HepG2 (cell line): Measurements from ENCODE around the gene CDK18. TPM values are rescaled to one million over a fixed set of nuclear protein-coding genes. Genes with fewer than 3 reads are reported as not detected.

Experiments
- ATAC-seq: fragments of 200-7000 bp; cut with Tn5 transposase; 3 replicates; pipeline ENCODE4 v1.9.1; 2020; ENCODE audit warnings: mild to moderate bottlenecking, moderate library complexity
- BruUV-seq: library from RNA; stranded (reverse); fragments of 400-500 nt; replicated peaks from 2 replicates; lab custom pipeline; 2021; lab: Mats Ljungman, UMichigan
- CTCF ChIA-PET: fragments of 300-600 bp; formaldehyde crosslinking; extraction: SDS; loops from one replicate; lab custom pipeline; 2021; ENCODE audit warnings: low total read pairs, inconsistent platforms, low intra/inter-chr PET ratio; lab: Yijun Ruan, JAX
- POLR2A ChIA-PET: fragments of 350-600 bp; sonication (Branson Sonifier 250); formaldehyde crosslinking; loops from one replicate; lab custom pipeline; 2020; ENCODE audit warnings: antibody characterized with exemption, inconsistent platforms; lab: Yijun Ruan, JAX
- DNase-seq: peaks from one replicate; pipeline ENCODE4 v3.0.0-alpha.2; 2015; ENCODE audit warnings: low spot score
- FAIRE-seq: peaks from 3 replicates; lab custom pipeline; 2011; peaks lifted over from hg19 to GRCh38; lab: Jason Lieb, UNC
- H2AFZ ChIP-seq: one replicate; pipeline ENCODE4 v1.6.1; 2011; ENCODE audit warnings: low read length, inconsistent platforms
- H3K27ac ChIP-seq: fragments of 300-600 bp; 3 replicates; pipeline ENCODE4 v1.8.0; 2011; ENCODE audit warnings: mixed run types, mild to moderate bottlenecking, mixed read lengths, low read length, inconsistent platforms; ENCODE audit not compliant: insufficient read depth; ENCODE audit errors: extremely low read length
- H3K27me3 ChIP-seq, 2 experiments: fragments of 200-600 bp in 1 of 2; 2 replicates in 1 of 2; 3 replicates in 1 of 2; pipeline versions ENCODE4 v1.6.0 to v1.8.0; 2011; ENCODE audit warnings: low read length in 2 of 2, mild to moderate bottlenecking in 2 of 2, moderate library complexity in 2 of 2, inconsistent platforms in 1 of 2; ENCODE audit not compliant: insufficient read depth in 2 of 2, control insufficient read depth in 1 of 2
- H3K36me3 ChIP-seq, 2 experiments: fragments of 200-600 bp in 1 of 2; replicated peaks in 1 of 2; 2 replicates in 1 of 2; 3 replicates in 1 of 2; pipeline versions ENCODE4 v1.5.1 to v1.8.0; 2011; ENCODE audit warnings: low read length in 2 of 2, inconsistent platforms in 1 of 2; ENCODE audit not compliant: insufficient read depth in 2 of 2, control insufficient read depth in 1 of 2
- H3K4me1 ChIP-seq: 2 replicates; pipeline ENCODE4 v1.5.1; 2012; ENCODE audit warnings: low read length, inconsistent platforms; ENCODE audit not compliant: insufficient read depth
- H3K4me2 ChIP-seq: 2 replicates; pipeline ENCODE4 v1.6.0; 2011; ENCODE audit warnings: low read depth, low read length, inconsistent platforms
- H3K4me3 ChIP-seq, 3 experiments: fragments of 200-600 bp in 1 of 3; sonication (generic), shearing (Covaris generic) in 1 of 3; replicated peaks in 1 of 3; 2 replicates each; pipeline ENCODE4 v1.5.1; 2011 to 2016; ENCODE audit warnings: low read length in 3 of 3, inconsistent platforms in 2 of 3, low read depth in 2 of 3, mild to moderate bottlenecking in 2 of 3, control low read depth in 1 of 3, mixed read lengths in 1 of 3; ENCODE audit not compliant: insufficient read depth in 1 of 3
- H3K79me2 ChIP-seq: one replicate; pipeline ENCODE4 v1.6.1; 2011; ENCODE audit warnings: low read length, inconsistent platforms; ENCODE audit not compliant: insufficient read depth
- H3K9ac ChIP-seq: 2 replicates; pipeline ENCODE4 v1.6.0; 2011; ENCODE audit warnings: mild to moderate bottlenecking, low read depth, low read length, inconsistent platforms; ENCODE audit not compliant: insufficient read depth
- H3K9me3 ChIP-seq: 2 replicates; pipeline ENCODE4 v1.5.1; 2012; ENCODE audit warnings: mild to moderate bottlenecking, low read length
- H4K20me1 ChIP-seq: 2 replicates; pipeline ENCODE4 v1.6.0; 2011; ENCODE audit warnings: inconsistent platforms, mild to moderate bottlenecking, low read length, moderate library complexity; ENCODE audit not compliant: insufficient read depth
- CREB1 ChIP-seq, 2 experiments: fragments of 450-650 bp in 1 of 2; IDR thresholded peaks; 2 replicates each; pipeline ENCODE4 v1.6.1; 2016 to 2017; ENCODE audit warnings: control low read depth in 1 of 2, mild to moderate bottlenecking in 1 of 2, missing compliant biosample characterization in 1 of 2, missing genetic modification characterization in 1 of 2
- ETV5 ChIP-seq: IDR thresholded peaks from 2 replicates; pipeline ENCODE4 v1.6.1; 2018; ENCODE audit warnings: missing biosample characterization, missing genetic modification reagents, inconsistent platforms, borderline replicate concordance
- HNRNPH1 ChIP-seq: fragments of 200-400 bp; formaldehyde crosslinking; optimal IDR thresholded peaks from 2 replicates; pipeline ENCODE3; 2017; ENCODE audit warnings: mild to moderate bottlenecking, low read depth, low read length
- JUND ChIP-seq: sonication (generic); formaldehyde crosslinking; IDR thresholded peaks from 2 replicates; pipeline ENCODE4 v1.8.0; 2022; ENCODE audit warnings: mild to moderate bottlenecking, missing genetic modification reagents
- MEIS1 ChIP-seq: sonication (generic); formaldehyde crosslinking; IDR thresholded peaks from 2 replicates; pipeline ENCODE4 v1.9.0; 2021; ENCODE audit warnings: mild to moderate bottlenecking, missing genetic modification reagents, moderate library complexity, borderline replicate concordance
- MXD4 ChIP-seq: IDR thresholded peaks from 2 replicates; pipeline ENCODE4 v1.6.1; 2016; ENCODE audit warnings: mild to moderate bottlenecking, missing biosample characterization, missing genetic modification reagents
- RARG ChIP-seq: sonication (generic); formaldehyde crosslinking; IDR thresholded peaks from 2 replicates; pipeline ENCODE4 v1.4.0; 2020; ENCODE audit warnings: low read depth, mild to moderate bottlenecking, missing genetic modification reagents
- SAFB2 ChIP-seq: sonication (generic); formaldehyde crosslinking; IDR thresholded peaks from 2 replicates; pipeline ENCODE4 v1.5.1; 2020; ENCODE audit warnings: missing genetic modification reagents, low read depth, mild to moderate bottlenecking, borderline replicate concordance
- SOX6 ChIP-seq, 2 experiments: fragments of 450-650 bp in 1 of 2; sonication (generic) in 1 of 2; formaldehyde crosslinking in 1 of 2; IDR thresholded peaks; 2 replicates each; pipeline versions ENCODE4 v1.4.0 to v1.6.1; 2017 to 2020; ENCODE audit warnings: antibody characterized with exemption in 1 of 2, mild to moderate bottlenecking in 1 of 2, missing genetic modification reagents in 1 of 2
- TEAD2 ChIP-seq: sonication (generic); formaldehyde crosslinking; IDR thresholded peaks from 2 replicates; pipeline ENCODE4 v1.9.0; 2021; ENCODE audit warnings: missing genetic modification reagents
- XBP1 ChIP-seq: sonication (generic); formaldehyde crosslinking; IDR thresholded peaks from 2 replicates; pipeline ENCODE4 v1.5.0; 2020; ENCODE audit warnings: missing genetic modification reagents
- ZNF136 ChIP-seq: sonication (generic); formaldehyde crosslinking; IDR thresholded peaks from 2 replicates; pipeline ENCODE4 v1.8.1; 2022; ENCODE audit warnings: low read depth, mild to moderate bottlenecking, moderate library complexity, missing genetic modification reagents
- ZNF274 ChIP-seq: sonication (generic); formaldehyde crosslinking; IDR thresholded peaks from 2 replicates; pipeline ENCODE4 v1.5.1; 2020; ENCODE audit warnings: mild to moderate bottlenecking, missing genetic modification reagents
- ZNF431 ChIP-seq: sonication (generic); formaldehyde crosslinking; IDR thresholded peaks from 2 replicates; pipeline ENCODE4 v1.9.0; 2022; ENCODE audit warnings: missing genetic modification reagents, low read depth, mild to moderate bottlenecking, borderline replicate concordance
- ZNF607 ChIP-seq: sonication (generic); formaldehyde crosslinking; IDR thresholded peaks from 2 replicates; pipeline ENCODE4 v1.5.1; 2020; ENCODE audit warnings: missing genetic modification reagents, mild to moderate bottlenecking, borderline replicate concordance
- ZNF781 ChIP-seq: sonication (generic); formaldehyde crosslinking; IDR thresholded peaks from 2 replicates; pipeline ENCODE4 v1.5.1; 2020; ENCODE audit warnings: borderline replicate concordance, mild to moderate bottlenecking, missing genetic modification reagents; ENCODE audit errors: not compliant biosample characterization
- WGBS: methylation state at CpG from one replicate; pipeline ENCODE4 v1.1.6; 2017; ENCODE audit warnings: low lambda C conversion rate; 5-methylcytosine and 5-hydroxymethylcytosine counted together
- in situ Hi-C: cut with HindIII; loops from 2 replicates; pipeline ENCODE4 v1.10.0; 2017; ENCODE audit warnings: low pct_unique_long_range_greater_than_20kb; ENCODE audit not compliant: extremely low pct_ligation_motif_present
- intact Hi-C: fragments of 100-400 bp; cut with micrococcal nuclease; formaldehyde crosslinking; loops from one replicate; pipeline ENCODE4 v1.10.0; 2022; ENCODE audit not compliant: unreplicated experiment
- polyA plus RNA-seq, 8 experiments: library from polyadenylated mRNA; depleted of rRNA in 3 of 8; stranded (reverse) in 7 of 8; unstranded in 1 of 8; fragments of >200 nt; fragmentation: Illumina TruSeq in 4 of 8; extraction: Trizol in 4 of 8; gene quantifications; 2 replicates each; pipeline versions ENCODE4 v1.2.1 to v1.2.3, GENCODE V29; 2011 to 2016; ENCODE audit warnings: low read depth in 4 of 8, missing spikeins in 1 of 8, mixed read lengths in 1 of 8; ENCODE audit not compliant: insufficient read depth in 1 of 8
- total RNA-seq, 5 experiments: library from RNA; depleted of rRNA; stranded (reverse); fragments of >200 nt; fragmentation: Illumina TruSeq; extraction: Trizol; gene quantifications; 2 replicates each; pipeline ENCODE4 v1.2.3, GENCODE V29; 2016; ENCODE audit warnings: low read depth in 1 of 5
- TF ChIP-seq, protein P1 (sequence below): sonication (generic); formaldehyde crosslinking; IDR thresholded peaks from 2 replicates; pipeline ENCODE4 v1.5.1; 2020; ENCODE audit warnings: mild to moderate bottlenecking, missing genetic modification reagents, moderate library complexity

The CDK18 gene
- total and polyA plus RNA-seq, 2 of the 13 experiments (the other 11 are each of a cell fraction or from before 2014, with no cell fraction given): 6.4 to 38.8 TPM

DNA sequence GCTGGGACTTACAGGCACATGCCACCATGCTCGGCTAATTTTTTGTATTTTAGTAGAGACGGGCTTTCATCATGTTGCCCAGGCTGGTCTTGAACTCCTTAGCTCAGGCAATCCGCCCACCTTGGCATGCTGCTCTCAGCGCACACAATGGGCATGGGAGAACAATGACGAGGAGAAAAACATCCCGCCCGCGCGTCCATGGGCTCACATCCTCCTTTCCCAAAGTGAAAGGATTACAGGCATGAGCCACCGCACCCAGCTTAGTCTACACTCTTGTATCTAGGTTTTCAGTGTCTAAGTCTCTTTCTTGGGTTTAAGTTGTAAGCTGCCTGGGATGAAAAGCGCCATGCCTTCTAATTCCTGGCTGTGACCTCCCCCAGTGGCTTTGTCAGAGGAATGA lies 37.9 kb downstream of the CDK18 start (continued):
- no peak for TF ChIP-seq TEAD2
- TF ChIP-seq, all 625 proteins: peak for 0

DNA sequence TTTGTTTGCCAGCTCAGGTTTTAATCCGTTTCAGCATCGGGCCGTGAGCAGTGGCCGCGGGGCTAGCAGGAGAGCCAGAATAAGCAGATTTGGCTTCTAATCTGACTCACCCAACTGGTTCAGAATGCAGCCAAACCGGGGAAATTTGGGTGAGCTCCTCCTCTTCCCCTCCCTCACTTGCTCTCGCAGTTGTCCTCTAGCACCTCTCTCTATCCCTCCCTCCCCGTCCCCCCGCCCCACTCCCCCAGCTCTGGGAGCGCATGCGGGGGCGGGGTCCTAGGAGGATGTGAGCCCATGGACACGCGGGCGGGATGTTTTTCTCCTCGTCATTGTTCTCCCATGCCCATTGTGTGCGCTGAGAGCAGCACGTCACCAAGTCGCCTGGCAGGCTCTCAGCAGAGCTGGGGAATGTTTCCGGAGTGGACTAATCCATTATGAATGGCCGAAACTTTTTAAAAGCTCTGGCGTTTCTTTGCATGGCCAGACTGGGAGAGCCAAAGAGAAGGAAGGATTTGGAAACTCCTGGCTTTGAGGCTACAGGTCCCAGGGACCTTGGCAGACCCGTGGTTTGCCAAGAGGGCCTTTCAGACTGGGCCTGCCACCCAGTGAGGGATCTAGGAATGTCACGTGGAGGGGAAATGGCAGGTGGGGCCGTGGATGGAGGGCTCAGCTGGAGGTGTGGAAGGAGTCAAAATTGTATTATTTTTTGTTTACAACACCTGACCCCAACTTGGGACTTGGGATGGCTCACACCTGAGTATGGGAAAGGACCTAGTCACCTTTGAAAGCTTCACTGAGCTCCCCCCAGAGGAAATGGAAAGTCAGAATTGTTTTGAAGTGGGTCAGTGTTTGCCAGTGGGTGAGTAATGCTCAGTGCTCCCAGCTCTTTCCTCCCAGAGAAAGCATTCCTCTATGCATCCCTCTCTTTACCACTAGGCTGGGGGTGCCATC lies 39.2 kb downstream of the CDK18 start:
- peak; percentile 62 for DNase-seq
- BruUV-seq: no TSS peak
- in situ Hi-C loops: no loop called here
- no peaks in the 10 kb centered on the region for H4K20me1 ChIP-seq
- CTCF ChIA-PET: no interaction called here
- no peaks in the 10 kb centered on the region for H3K9me3 ChIP-seq
- no peak overlapping the region for H3K9ac ChIP-seq
- no peak for FAIRE-seq
- POLR2A ChIA-PET: interaction anchor here (1.1 kb wide), 1 partner anchor 89 kb away, joined by 3 read pairs; the partner anchor contains the start of gene ELK4
- H3K4me2 ChIP-seq: peak overlapping the region; percentile 75
- peaks cover 17% of the 10 kb centered on the region for H3K4me1 ChIP-seq
- peaks cover 1 to 39% of the 10 kb centered on the region in 2 experiments; a peak in 3 of 5 replicates for H3K27me3 ChIP-seq
- WGBS: 1% methylated on average over 23 of the region's 25 CpGs
- ATAC-seq: peak; percentile 67
- no peak overlapping the region for H3K27ac ChIP-seq
- intact Hi-C loops: no loop called here
- peak overlapping the region in 2 of 3 experiments; percentile 25 to 52; a peak in 4 of 6 replicates for H3K4me3 ChIP-seq
- peak overlapping the region; percentile 36 for H2AFZ ChIP-seq
- no peaks in the 10 kb centered on the region for H3K36me3 ChIP-seq
- H3K79me2 ChIP-seq: no peaks in the 10 kb centered on the region
- TF ChIP-seq SAFB2: no peak
- no peak for TF ChIP-seq RARG (CRISPR knock-in tag)
- TF ChIP-seq, protein P1, sequence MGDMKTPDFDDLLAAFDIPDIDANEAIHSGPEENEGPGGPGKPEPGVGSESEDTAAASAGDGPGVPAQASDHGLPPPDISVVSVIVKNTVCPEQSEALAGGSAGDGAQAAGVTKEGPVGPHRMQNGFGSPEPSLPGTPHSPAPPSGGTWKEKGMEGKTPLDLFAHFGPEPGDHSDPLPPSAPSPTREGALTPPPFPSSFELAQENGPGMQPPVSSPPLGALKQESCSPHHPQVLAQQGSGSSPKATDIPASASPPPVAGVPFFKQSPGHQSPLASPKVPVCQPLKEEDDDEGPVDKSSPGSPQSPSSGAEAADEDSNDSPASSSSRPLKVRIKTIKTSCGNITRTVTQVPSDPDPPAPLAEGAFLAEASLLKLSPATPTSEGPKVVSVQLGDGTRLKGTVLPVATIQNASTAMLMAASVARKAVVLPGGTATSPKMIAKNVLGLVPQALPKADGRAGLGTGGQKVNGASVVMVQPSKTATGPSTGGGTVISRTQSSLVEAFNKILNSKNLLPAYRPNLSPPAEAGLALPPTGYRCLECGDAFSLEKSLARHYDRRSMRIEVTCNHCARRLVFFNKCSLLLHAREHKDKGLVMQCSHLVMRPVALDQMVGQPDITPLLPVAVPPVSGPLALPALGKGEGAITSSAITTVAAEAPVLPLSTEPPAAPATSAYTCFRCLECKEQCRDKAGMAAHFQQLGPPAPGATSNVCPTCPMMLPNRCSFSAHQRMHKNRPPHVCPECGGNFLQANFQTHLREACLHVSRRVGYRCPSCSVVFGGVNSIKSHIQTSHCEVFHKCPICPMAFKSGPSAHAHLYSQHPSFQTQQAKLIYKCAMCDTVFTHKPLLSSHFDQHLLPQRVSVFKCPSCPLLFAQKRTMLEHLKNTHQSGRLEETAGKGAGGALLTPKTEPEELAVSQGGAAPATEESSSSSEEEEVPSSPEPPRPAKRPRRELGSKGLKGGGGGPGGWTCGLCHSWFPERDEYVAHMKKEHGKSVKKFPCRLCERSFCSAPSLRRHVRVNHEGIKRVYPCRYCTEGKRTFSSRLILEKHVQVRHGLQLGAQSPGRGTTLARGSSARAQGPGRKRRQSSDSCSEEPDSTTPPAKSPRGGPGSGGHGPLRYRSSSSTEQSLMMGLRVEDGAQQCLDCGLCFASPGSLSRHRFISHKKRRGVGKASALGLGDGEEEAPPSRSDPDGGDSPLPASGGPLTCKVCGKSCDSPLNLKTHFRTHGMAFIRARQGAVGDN (CRISPR knock-in tag): peak; percentile 40
- no peak for TF ChIP-seq XBP1 (CRISPR knock-in tag)
- no peak for TF ChIP-seq MEIS1
- no peak for TF ChIP-seq MXD4 (CRISPR knock-in tag)
- TF ChIP-seq SOX6 (IDR thresholded peaks at IDR 0.05): no peak
- peak; percentile 67; the same call in 1 of the 2 replicates for TF ChIP-seq SOX6 (CRISPR knock-in tag; IDR thresholded peaks at IDR 0.05)
- TF ChIP-seq ETV5 (CRISPR knock-in tag): peak; percentile 60; the same call in 1 of the 2 replicates
- no peak for TF ChIP-seq ZNF781 (CRISPR knock-in tag)
- no peak for TF ChIP-seq JUND (CRISPR knock-in tag)
- no peak for TF ChIP-seq ZNF136 (CRISPR knock-in tag)
- peak; percentile 40 for TF ChIP-seq CREB1 (IDR thresholded peaks at IDR 0.05)
- no peak for TF ChIP-seq CREB1 (CRISPR knock-in tag; IDR thresholded peaks at IDR 0.05)
- 0 out of 2 replicates have a peak, but pooled peaks have one; percentile 24 for TF ChIP-seq ZNF607
- TF ChIP-seq ZNF274: 0 out of 2 replicates have a peak, but pooled peaks have one; percentile 37
- no peak for TF ChIP-seq HNRNPH1
- TF ChIP-seq ZNF431 (CRISPR knock-in tag): no peak
